KMS-11 (cell line): Measurements from ENCODE around the gene ADAMTS12.

Experiments used
- H2AFZ ChIP-seq: fragments of 200-600 bp; sonication (generic); 2 replicates; pipeline ENCODE4 v1.6.1; 2016; ENCODE audit warnings: antibody characterized with exemption, mixed run types, low read depth
- H3K27ac ChIP-seq: fragments of 200-600 bp; sonication (generic); 2 replicates; pipeline ENCODE4 v1.6.1; 2016; ENCODE audit warnings: mild to moderate bottlenecking, mixed run types
- H3K27me3 ChIP-seq: fragments of 200-600 bp; sonication (generic); 2 replicates; pipeline ENCODE4 v1.6.1; 2017; ENCODE audit warnings: mild to moderate bottlenecking, low read depth, mixed run types, moderate library complexity; ENCODE audit not compliant: insufficient read depth
- H3K36me3 ChIP-seq: fragments of 200-600 bp; sonication (generic); 2 replicates; pipeline ENCODE4 v1.6.1; 2017; ENCODE audit warnings: mild to moderate bottlenecking, mixed run types; ENCODE audit not compliant: insufficient read depth
- H3K4me1 ChIP-seq: fragments of 200-600 bp; sonication (generic); 2 replicates; pipeline ENCODE4 v1.6.1; 2016; ENCODE audit warnings: mild to moderate bottlenecking, low read depth, mixed run types; ENCODE audit not compliant: poor library complexity, severe bottlenecking
- H3K4me2 ChIP-seq: fragments of 200-600 bp; sonication (generic); 2 replicates; pipeline ENCODE4 v1.7.0; 2016; ENCODE audit warnings: mild to moderate bottlenecking, mixed run types
- H3K4me3 ChIP-seq: fragments of 200-600 bp; sonication (generic); IDR thresholded peaks from 2 replicates; pipeline ENCODE4 v1.6.1; 2017; ENCODE audit warnings: low read depth, low read length, mixed read lengths; ENCODE audit not compliant: insufficient read depth
- H3K79me2 ChIP-seq: fragments of 200-600 bp; sonication (generic); 2 replicates; pipeline ENCODE4 v1.6.1; 2016; ENCODE audit warnings: low read depth, mixed run types; ENCODE audit not compliant: insufficient read depth
- H3K9ac ChIP-seq: fragments of 200-600 bp; sonication (generic); 2 replicates; pipeline ENCODE4 v1.6.1; 2016; ENCODE audit warnings: mild to moderate bottlenecking, mixed run types
- H4K20me1 ChIP-seq: fragments of 200-600 bp; sonication (generic); 2 replicates; pipeline ENCODE4 v1.6.1; 2016; ENCODE audit warnings: mild to moderate bottlenecking, mixed run types; ENCODE audit not compliant: insufficient read depth
- CTCF ChIP-seq: fragments of 200-600 bp; sonication (generic); conservative IDR thresholded peaks from 2 replicates; pipeline ENCODE4 v1.6.1; 2017; ENCODE audit warnings: low read depth, mild to moderate bottlenecking, antibody characterized with exemption, low read length, moderate library complexity, mixed read lengths

The ADAMTS12 gene

GRCh38 chr5:33936381-33937016 lies 44.7 kb upstream of the ADAMTS12 start, which contains the start of gene RXFP3:
Gene RXFP3, plus strand, starts transcription at chr5:33936386. Its CDS starts 355 bp downstream, at chr5:33936741.
- H4K20me1 ChIP-seq: no peaks in the 10 kb centered on the region
- no peak within 1 kb of the TSS for H3K9ac ChIP-seq
- H3K4me1 ChIP-seq: no peaks in the 10 kb centered on the region
- H3K27ac ChIP-seq: no peak within 1 kb of the TSS
- H3K79me2 ChIP-seq: no peaks in the 10 kb centered on the region
- no peaks in the 10 kb centered on the region for H3K27me3 ChIP-seq
- H2AFZ ChIP-seq: no peak within 1 kb of the TSS
- H3K4me2 ChIP-seq: no peak within 1 kb of the TSS
- H3K36me3 ChIP-seq: no peaks in the 10 kb centered on the region
- H3K4me3 ChIP-seq: no peak within 1 kb of the TSS
- TF ChIP-seq CTCF: no peak

GRCh38 chr5:33936004-33936380 lies 44.2 kb upstream of the ADAMTS12 start:
- Histone ChIP-seq H3K4me2 (no peak overlapping the region), H4K20me1 (no peaks in the 10 kb centered on the region), H3K27me3 (no peaks in the 10 kb centered on the region), H3K4me3 (no peak overlapping the region), H3K36me3 (no peaks in the 10 kb centered on the region), H3K9ac (no peak overlapping the region), H3K4me1 (no peaks in the 10 kb centered on the region), H3K27ac (no peak overlapping the region), H2AFZ (no peak overlapping the region), H3K79me2 (no peaks in the 10 kb centered on the region)
- TF ChIP-seq CTCF: no peak

GRCh38 chr5:33934176-33934575 lies 42.4 kb upstream of the ADAMTS12 start:
- TF ChIP-seq CTCF: no peak
- no peak overlapping the region for H3K27ac ChIP-seq

GRCh38 chr5:33933723-33934169 lies 42.0 kb upstream of the ADAMTS12 start:
- no peak overlapping the region for H3K4me2 ChIP-seq
- no peaks in the 10 kb centered on the region for H3K79me2 ChIP-seq
- H3K27ac ChIP-seq: no peak overlapping the region
- no peaks in the 10 kb centered on the region for H4K20me1 ChIP-seq
- no peak overlapping the region for H3K4me3 ChIP-seq
- H3K4me1 ChIP-seq: no peaks in the 10 kb centered on the region
- H3K9ac ChIP-seq: no peak overlapping the region
- no peaks in the 10 kb centered on the region for H3K27me3 ChIP-seq
- no peak for TF ChIP-seq CTCF
- H3K36me3 ChIP-seq: no peaks in the 10 kb centered on the region
- H2AFZ ChIP-seq: no peak overlapping the region

More at GRCh38 chr5:33934176-33934575, 42.4 kb upstream of the ADAMTS12 start:
- Histone ChIP-seq H2AFZ (no peak overlapping the region), H3K79me2 (no peaks in the 10 kb centered on the region), H3K27me3 (no peaks in the 10 kb centered on the region), H3K4me1 (no peaks in the 10 kb centered on the region), H3K4me2 (no peak overlapping the region), H4K20me1 (no peaks in the 10 kb centered on the region), H3K9ac (no peak overlapping the region), H3K4me3 (no peak overlapping the region), H3K36me3 (no peaks in the 10 kb centered on the region)
